Ureter (tissue), 1 donor: Measurements from ENCODE around the gene UNC5B. TPM values are rescaled to one million over a fixed set of nuclear protein-coding genes. Genes with fewer than 3 reads are reported as not detected.
"Not testable (repeated sequence)": the region's sequence is repeated elsewhere in the genome, so short reads cannot be mapped to it uniquely, and the experiment has no call there.

Source experiments
- DNase-seq: peaks from one replicate; pipeline ENCODE4 v3.0.0-alpha.2; 2020; ENCODE audit warnings: low spot score
- total RNA-seq: library from RNA; stranded (reverse); gene quantifications from one replicate; pipeline ENCODE4 v1.2.4, GENCODE V29; 2023
- donor health status: DM: yes; HTN: yes; CAD: no.

UNC5B gene
- total RNA-seq, 1 donor from 2014 or later = 61.8 TPM

DNA sequence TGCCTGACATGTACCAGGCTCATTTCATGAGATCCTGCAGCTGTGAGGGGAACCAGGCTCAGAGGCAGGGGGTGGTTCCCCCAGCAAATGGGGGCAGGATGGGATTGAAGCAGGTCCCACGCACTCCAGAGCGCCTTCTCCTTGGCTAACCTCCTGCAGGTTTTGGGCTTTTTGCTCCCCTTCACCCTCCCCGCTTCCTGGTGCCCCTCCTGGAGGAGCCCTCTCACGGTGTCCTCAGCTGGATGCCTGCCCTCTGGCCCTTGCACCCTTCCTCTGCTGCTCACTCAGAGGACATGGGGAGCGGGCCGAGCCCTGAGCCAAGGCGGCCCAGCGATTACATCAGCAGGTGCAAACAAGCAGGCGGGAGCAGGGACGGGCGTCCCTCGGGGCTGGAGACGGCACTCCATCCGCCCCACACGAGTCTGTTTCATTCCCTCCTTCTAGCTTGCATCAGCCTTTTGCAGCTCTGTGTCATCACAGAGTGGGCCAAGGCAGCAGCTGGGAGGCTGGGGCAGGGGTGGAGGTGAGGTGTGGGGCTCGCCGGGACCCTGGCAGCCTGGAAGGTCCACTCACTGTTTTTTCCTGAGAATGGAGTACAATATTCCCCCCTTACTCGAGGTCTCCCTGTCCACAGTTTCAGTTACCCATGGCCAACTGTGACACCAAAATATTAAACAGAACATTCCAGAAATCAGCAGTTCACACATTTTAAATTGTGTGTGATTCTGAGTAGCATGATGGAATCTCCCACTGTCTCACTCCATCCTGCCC lies 54.0 kb downstream of the UNC5B start:
- DNase-seq = peak; percentile 75

GRCh38 chr10:71266918-71267442 lies 54.6 kb downstream of the UNC5B start:
- no peak for DNase-seq

DNA sequence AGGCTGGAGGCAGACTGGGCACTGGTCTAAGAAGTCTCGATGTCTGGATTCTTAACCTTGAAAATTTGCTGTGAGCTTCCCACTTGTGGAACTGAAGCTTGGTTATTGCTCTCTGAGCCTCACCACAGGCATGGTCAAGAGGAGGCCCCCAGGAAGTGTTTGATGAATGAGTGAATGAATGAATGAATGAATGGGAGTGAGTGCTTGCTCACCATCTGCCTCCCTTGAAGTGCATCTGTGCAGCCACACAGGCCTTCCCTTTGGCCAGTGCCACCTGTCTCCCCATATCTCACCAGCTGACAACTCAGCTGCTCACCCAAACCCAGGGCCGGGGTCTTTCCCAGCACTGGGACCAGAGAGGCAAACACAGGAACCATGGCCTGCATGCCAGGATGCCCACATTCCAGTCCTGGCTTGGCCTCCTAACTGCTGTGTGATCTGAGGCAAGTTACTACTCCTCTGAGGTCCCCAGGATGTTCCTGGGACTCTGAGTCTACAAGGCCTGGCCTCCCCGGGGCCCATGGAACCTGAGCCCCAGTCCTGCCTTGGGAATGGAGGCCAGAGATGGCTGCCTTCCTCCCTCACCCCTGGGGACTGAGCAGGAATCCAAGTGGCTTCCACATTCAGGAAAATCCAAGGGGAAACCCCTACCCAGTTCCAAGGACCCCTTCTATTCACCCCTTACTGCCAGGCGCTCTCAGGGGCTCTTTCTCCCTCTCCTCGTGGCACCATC lies 55.3 kb downstream of the UNC5B start:
- no peak for DNase-seq

DNA sequence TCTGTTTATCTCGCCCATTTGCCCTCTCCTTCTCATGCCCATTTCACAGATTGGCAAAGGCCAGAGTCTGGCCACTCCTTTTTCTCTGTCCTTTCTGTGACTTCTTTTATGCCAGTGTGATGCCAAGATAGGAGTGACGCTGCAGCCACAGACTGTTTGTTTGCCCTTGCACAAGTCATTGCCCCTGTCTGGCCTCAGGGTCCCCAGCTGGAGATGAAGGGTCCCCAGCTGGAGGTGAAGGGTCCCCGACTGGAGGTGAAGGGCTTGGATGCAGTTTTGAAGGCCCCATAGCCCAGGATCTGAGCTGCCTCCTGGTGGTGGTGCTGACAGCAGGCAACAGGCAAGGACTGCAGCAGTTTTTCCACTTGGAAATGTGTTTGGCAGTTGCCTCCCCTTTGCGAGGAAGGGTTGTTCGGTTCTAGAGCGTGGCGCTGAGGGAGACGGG lies 55.9 kb downstream of the UNC5B start:
- no peak for DNase-seq

- DNase-seq = no peak
Measured at GRCh38 chr10:71268758-71269157, 56.4 kb downstream of the UNC5B start.

GRCh38 chr10:71269301-71270288 lies 57.2 kb downstream of the UNC5B start:
- DNase-seq = no peak

- no peak for DNase-seq
Measured at GRCh38 chr10:71270301-71271220, 58.2 kb downstream of the UNC5B start.

GRCh38 chr10:71271662-71272055 lies 59.3 kb downstream of the UNC5B start:
- no peak for DNase-seq

GRCh38 chr10:71272056-71272771 lies 59.8 kb downstream of the UNC5B start:
- no peak for DNase-seq

DNA sequence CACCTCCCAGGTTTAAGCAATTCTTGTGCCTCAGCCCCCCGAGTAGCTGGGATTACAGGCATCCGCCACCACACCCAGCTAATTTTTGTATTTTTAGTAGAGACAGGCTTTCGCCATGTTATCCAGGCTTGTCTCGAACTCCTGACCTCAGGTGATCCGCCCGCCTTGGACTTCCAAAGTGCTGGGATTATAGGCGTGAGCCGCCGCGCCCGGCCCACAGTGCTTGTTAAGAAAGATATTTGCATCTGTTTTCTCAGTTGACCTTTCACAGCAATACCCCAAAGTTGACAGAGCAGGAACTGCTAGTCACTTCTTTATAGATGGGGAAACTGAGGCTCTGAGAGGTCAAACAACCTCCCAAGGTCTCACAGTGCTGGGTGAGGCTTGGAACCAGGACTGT lies 60.6 kb downstream of the UNC5B start:
- DNase-seq = not testable (repeated sequence)

GRCh38 chr10:71273506-71273905 lies 61.1 kb downstream of the UNC5B start:
- no peak for DNase-seq

- DNase-seq = no peak
Measured at GRCh38 chr10:71274901-71275796, 62.8 kb downstream of the UNC5B start.

DNA sequence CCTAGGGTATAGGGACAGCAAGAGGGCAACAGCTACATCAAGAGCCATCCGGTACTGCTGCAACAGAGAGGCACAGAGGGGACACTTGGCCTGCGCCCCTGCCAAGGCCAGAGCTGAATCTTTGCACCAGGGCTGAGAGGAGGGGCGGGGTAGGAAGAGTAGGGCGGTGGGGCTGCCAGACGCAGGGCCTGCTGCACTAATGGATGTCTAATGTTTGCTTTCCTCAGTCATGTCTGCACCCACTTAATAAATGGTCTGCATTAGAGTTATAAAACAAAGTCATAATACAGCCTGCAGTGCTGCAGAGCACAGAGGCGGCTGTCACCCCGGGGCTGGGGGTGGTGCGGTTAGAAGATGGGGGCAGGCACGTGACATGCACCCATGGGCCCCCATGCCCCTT lies 64.5 kb downstream of the UNC5B start:
- DNase-seq = no peak

- no peak for DNase-seq
Measured at GRCh38 chr10:71277914-71278665, 65.7 kb downstream of the UNC5B start.

- no peak for DNase-seq
Measured at GRCh38 chr10:71278691-71279588, 66.6 kb downstream of the UNC5B start.

DNA sequence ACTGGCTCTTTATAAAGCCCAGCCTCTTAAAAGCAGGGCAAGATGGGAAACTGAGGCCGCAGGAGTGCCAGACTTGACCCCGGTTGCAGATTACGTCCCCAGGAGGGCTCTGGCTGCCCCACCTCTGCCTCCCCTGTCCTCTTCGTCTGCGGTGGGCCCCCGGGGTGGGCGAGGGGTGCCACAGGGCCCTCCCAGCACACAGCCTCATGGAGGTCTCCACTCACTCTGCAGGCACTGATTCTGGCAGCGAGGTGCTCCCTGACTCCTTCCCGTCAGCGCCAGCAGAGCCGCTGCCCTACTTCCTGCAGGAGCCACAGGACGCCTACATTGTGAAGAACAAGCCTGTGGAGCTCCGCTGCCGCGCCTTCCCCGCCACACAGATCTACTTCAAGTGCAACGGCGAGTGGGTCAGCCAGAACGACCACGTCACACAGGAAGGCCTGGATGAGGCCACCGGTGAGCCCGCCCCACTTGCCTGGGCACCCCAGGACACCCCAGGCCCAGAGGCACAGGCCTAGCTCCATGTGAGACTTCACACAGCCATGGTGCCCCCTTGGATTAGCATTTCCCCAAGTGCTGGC lies 67.3 kb downstream of the UNC5B start:
- no peak for DNase-seq

DNA sequence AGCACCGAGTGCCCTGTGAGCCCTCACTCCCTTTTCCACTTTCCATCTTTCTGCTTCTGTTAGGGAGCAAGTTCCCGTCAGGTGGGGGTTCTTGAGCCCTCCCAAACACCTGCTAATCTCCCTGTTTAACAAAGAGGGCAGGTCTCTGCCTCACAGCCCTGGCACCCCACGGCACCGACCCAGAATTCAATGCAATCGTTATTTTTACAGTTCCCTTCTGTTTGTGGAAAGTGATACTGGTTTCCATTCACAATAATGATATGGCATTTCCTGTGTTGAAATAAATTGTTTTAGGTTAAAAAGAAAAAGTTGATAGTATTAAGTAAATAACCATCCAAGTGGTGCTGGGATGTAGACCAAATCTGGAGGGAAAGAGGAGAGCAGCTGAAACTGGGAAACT lies 67.8 kb downstream of the UNC5B start:
- DNase-seq = no peak
